Stimulated activated CD4-positive, alpha-beta T cell treated with anti-CD3 and anti-CD28 coated beads, Interleukin-15, amount 100 ng/mL, for 24 hours (primary cell): Measurements from ENCODE around the gene CHST15.
A peak's percentile ranks its signal among the peaks of the same experiment; 100 is the strongest.

Source experiments
- DNase-seq: peaks from one replicate; pipeline ENCODE4 v3.0.0-alpha.2; 2020

CHST15 gene, protein sequence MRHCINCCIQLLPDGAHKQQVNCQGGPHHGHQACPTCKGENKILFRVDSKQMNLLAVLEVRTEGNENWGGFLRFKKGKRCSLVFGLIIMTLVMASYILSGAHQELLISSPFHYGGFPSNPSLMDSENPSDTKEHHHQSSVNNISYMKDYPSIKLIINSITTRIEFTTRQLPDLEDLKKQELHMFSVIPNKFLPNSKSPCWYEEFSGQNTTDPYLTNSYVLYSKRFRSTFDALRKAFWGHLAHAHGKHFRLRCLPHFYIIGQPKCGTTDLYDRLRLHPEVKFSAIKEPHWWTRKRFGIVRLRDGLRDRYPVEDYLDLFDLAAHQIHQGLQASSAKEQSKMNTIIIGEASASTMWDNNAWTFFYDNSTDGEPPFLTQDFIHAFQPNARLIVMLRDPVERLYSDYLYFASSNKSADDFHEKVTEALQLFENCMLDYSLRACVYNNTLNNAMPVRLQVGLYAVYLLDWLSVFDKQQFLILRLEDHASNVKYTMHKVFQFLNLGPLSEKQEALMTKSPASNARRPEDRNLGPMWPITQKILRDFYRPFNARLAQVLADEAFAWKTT

DNA sequence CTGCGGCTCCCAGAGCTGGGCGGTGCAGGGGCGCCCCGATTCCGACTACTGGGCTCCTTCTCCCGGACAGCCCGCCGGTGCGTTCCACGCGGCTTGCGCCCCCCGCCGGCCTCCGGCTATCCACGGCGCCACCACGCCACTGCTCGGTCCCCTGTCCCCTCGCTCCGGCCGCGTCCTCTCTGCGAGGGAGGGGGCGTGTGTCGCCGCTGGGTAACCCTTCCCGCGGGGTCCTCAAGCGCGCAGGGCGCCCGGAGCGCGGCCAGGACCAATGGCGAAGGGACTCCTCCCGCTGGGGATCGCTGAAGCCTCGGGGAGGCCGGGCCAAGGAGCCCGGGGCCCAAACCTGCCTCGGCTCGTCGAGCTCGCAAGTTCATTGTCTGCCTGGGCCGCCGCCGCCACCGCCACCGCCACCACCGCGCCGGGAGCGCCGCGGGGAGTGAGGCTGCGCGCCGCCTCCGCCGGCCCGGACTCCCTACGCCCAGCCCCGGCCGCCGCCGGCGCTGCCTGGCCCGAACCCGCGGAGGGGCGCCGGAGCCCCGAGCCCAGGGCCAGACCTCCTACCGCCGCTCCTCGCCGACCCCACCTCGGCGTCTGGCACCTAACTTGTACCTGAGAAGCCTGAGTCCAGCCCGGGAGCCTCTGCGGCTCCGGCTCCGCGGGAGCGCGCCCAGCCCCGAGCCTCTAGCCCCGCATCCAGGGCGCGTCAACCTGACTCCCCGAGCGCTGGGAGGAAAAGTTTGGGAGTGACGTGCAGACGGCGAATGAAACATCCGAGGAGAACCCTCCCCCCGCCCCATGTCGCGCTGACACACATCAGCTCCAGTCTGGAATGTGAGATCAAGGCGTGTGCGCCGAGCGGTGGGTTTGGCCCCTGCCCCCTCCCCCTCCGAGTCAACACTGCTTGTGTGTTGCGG lies at the start of gene CHST15:
CHST15 (minus strand) TSS at position 739 of the 914 bp plus-strand sequence. CDS start 47,386 bp downstream, outside the sequence.
- DNase-seq = peak; percentile 29

- DNase-seq = no peak
Measured at GRCh38 chr10:124142960-124143359, 49.6 kb upstream of the CHST15 start.

DNA sequence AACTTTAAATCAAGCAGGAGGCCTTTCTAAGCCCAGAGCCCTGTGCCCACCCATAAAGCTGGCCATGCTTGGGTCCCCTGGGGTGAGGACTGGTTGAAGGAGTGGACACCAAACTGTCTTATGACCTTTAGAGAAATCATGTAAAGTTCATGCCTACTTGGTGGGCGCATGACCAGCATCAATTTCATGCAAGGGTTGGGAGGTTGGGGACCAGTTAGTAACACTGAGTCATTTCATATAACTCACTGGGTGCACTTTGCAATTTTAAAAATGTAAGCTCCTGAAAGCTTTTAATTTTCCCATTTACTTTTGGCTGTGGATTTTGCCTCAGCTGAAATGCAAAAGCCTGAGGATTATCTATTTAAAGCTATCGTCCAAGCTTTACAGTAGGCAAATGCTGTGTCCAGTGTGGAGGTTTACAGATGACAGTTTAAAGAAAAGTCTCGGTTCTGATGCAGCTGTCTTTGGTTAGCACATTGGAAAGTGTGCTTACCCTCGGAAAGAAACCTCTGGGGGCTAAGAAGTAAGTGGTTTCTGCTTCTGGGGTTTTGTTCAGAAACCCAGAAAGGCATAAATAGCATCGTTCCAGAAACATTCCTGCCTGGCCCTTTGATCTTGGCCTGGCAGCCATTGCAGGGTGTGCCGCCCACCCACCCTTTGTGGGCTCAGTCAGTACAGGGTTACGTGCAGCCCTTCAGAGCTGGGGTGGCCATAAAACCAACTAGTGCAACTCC lies 48.8 kb upstream of the CHST15 start:
- DNase-seq = no peak

DNA sequence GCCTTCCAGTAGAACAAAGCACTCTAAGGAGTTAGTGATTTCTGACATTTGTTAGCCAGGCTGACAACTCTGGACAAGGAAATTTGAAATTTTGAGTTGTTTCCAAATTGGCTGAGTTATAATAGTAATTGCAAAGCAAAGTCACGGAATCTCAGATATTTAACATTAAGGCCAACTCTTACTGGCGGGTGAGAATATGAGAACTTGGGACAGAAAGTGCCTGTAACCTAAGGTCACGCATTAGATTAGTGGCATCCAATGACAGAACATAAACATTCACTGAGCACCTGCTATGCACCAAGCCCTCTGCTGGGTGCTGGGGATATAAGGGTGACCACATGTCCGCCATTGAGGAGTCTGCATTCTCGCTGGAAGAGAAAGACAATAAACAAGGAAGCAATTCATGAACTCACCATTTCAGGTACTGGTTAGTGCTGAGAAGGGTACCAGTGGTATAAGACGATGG lies 45.5 kb upstream of the CHST15 start:
- DNase-seq = no peak

DNA sequence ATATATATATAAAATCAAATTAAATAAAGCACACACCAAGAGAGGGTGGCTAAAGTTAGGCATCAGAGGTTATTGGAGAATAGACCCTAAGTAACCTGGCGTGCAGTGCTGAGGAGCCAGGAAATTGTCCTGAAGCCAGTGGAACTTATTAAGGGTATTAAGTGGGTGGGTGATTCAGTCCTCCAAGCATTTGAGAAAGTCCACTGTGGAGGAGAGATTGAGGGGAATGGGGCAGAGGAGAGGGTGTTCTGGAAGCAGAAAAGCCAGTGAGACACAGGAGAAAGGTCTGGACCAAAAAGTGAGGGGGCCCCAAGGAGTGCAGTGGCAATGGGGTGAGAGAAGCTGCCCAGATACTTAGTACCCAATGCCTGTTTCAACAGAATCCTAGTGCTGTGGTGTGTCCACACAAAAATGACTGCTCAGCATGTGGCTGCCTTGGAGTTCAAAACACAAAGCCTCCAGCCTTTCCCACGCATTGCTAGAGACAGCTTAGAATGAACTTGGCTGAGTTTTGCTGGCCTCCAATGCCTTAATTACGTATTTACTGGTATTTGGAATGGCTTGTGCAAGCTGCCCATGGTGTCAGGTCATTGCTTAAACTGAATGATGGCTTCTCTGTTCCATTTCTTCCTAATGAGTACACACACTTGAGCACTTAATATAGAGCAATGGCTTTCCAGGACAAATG lies 44.9 kb upstream of the CHST15 start:
- no peak for DNase-seq

GRCh38 chr10:124134251-124134893 lies 41.0 kb upstream of the CHST15 start:
- DNase-seq = no peak

GRCh38 chr10:124132876-124133275 lies 39.5 kb upstream of the CHST15 start:
- no peak for DNase-seq

DNA sequence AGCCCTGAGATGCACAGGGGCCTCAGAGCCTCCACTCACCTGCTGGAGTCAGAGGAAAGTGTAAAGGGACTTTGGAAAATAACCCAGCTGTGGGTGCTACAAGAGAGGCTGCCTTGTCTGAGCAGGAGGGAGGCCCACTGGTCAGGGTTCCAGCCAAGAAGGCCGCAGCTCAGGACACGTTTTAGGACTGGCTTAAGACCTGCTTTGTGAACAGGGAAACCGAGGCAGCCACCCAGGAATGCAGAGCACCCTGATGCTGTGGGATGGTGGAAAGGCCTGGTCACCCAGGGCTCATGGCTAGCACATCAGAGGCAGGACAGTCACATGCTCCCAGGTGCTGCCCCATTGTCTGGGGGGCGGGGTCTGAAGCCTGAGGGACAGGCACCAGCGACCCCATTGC lies 38.9 kb upstream of the CHST15 start:
- no peak for DNase-seq

- no peak for DNase-seq
Measured at GRCh38 chr10:124131172-124131571, 37.8 kb upstream of the CHST15 start.

GRCh38 chr10:124130198-124130900 lies 37.0 kb upstream of the CHST15 start:
- DNase-seq = no peak

DNA sequence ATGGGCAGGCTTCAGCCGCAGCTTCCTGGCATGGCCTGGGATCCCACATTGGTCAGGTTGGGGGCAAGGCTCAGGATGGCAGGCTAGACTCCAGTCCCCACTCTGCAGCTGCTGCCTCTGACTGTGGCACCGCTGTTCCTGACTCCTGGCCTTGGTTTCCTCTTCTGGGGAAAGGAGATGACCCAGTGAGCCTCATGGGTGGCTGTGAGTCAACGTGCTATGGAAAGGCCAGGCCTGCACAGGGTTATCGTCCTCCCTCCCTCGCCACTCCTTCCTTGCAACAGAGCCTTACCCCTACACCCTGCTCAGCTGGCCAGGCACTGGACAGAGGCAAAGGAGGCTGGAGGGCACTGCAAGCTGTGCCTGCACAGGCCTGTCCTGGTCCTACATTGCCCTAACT lies 36.1 kb upstream of the CHST15 start:
- no peak for DNase-seq

- DNase-seq = no peak
Measured at GRCh38 chr10:124128811-124129145, 35.4 kb upstream of the CHST15 start.

GRCh38 chr10:124127965-124128810 lies 34.8 kb upstream of the CHST15 start:
- DNase-seq = no peak

DNA sequence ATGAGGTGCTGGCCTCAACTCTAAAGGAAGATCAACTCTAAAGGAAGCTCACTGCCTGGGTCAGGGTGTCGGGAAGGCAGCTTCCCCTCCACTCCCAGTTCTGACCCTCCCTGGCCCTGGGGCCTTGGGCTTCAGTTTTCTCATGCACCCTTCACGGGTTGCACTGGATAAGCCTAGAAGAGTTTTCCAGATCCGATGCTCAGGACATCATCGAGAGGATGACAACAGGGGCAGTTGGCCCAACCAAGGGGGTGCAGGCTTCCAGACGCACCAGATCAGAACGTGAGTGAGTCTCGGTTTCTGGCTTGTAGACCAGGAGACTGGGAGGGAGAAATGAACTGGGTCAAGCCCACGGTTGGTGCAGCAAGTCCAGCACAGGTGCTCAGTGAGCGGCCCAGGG lies 34.2 kb upstream of the CHST15 start:
- DNase-seq = no peak

DNA sequence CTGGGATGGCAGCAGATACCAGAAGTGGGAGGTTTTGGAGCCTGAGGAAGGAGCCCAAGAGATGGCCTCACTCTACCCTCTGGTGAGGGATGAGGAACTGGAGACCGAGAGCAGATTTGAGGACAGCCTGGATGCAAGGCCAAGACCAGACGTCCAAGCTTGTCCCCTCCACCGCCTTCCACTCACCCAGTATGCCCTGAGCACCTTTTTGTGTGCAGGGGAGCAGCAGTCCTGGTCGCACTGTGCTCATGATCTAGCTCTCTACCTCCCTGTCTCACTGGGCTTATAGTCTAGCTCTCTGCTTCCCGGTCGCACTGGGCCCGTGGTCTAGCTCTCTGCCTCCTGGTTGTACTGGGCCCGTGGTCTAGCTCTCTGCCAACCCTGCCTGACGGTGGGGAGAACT lies 33.6 kb upstream of the CHST15 start:
- no peak for DNase-seq

DNA sequence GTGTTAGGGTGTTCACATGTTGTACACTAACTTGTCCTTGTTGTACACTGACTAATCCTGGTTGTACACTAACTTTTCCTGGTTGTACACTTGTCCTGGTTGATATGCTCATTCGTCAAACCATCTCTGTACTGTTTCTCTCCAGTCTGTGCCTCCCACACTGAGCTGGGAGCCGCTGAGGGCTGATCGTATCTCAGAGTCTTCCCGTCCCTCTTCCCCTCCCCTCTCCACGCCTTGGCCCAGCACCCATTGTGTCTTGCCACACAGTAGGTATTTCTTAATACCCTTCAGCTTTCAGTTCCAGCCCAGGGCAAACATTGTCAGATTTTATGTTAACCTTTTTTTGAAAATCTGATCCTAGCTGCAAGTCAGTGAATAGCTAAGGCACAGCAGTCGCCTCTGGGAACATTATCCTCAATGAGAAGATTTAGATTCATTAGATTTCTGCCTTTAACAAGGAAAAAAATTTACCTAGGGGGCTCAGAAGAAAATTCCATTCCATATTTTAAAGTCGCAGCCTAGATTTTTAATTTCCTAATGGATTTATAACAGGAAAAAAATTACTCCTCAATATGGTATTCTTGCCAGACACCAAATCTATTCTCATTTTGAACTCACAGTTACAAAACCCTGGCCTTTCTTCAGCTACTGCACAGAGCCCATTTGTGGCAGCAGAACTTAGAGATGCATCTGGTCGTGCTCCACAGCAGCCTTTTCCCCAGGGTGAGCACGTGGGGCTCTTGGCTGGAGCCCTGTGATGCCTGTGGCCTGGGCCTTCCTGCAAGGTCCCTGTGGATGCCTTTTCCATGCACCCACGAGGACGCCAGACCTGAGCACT lies 33.0 kb upstream of the CHST15 start:
- DNase-seq = no peak

DNA sequence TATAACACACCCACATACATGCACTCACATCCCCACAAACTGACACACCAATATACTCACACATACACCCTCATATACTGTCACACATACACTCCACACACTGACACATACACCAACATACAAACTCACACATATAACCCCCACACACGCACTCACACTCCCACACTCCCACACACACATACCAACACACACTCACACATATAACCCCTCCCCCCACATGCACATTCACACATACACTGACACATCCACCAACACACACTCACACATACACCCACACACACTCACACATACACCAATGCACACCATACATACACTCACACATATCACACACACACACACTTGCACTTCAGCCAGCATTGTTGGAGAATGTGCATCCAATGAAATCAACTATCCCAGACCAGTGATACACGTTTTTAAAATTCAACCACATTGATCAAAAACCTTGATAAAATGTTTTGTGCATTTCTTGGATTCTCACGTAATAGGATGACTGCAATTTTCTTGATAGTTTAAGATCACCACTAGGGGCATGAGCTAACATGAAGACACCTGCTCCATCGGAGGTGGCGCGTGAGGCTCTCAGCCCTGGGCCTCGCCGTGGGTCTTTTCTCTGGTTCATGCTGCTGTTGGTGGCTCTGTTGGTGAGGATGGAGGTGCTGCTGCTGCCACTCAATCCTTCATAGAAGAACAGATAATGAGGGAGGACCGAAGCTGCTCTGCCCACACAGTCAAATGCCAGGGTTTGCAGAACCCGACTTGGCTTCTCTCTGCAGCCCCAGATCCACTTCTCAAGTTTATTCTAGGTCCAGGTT lies 32.1 kb upstream of the CHST15 start:
- no peak for DNase-seq

DNA sequence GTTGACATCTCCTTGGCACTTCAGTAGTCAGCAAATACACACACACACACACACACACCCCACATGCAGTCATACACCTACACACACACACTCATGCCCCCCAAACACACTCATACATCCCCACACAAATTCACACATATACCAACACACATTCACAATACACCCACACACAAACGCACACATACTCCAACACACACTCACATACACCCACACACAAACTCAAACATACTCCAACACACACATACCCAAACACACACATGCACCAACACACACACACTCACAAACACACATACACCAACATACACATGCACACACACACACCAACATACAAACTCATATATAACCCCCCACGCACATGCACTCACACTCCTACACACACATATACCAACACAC lies 31.4 kb upstream of the CHST15 start:
- no peak for DNase-seq
